ENCODE data around the gene GPALPP1.
"Not testable (repeated sequence)": the region's sequence is repeated elsewhere in the genome, so short reads cannot be mapped to it uniquely, and the experiment has no call there.

The GPALPP1 gene

GRCh38 chr13:45063261-45063860, 74.0 kb downstream of the GPALPP1 start:
- DNase-seq (ENCODE audit: low spot score): peak; percentile 40

DNA sequence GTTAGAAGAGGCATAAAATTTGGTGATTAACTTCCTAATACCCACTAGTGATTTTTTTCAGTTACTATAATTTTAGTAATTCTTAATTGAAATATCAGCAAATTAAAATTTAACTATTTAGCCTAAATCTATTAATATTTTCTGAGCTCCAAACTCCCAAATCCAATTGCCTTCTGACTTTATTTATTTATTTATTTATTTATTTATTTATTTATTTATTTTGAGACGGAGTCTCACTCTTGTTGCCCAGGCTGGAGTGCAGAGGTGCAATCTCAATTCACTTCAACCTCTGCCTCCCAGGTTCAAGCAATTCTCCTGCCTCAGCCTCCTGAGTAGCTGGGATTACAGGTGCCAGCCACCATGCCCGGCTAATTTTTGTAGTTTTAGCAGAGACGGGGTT, 74.6 kb downstream of the GPALPP1 start:
- DNase-seq (ENCODE audit: low spot score): not testable (repeated sequence)

DNA sequence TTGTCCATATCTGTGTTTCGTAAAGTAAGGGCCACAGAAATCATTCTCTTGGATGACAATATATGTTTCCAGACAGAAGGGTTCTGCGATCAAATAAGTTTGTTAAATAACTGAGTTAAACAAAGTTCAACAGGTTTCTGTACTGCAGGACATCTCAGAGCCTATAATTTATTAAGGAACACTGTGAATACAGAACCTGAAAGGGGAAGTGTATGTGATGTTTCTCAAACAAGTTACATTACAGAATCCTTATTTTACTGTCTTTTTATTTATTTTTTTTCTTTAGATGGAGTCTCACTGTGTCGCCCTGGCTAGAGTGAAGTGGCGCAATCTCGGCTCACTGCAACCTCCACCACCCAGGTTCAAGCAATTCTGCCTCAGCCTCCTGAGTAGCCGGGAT, 75.6 kb downstream of the GPALPP1 start:
- no peak for DNase-seq (ENCODE audit: low spot score)

- DNase-seq (ENCODE audit: low spot score): no peak
Measured at GRCh38 chr13:45068036-45069001, 79.0 kb downstream of the GPALPP1 start.

GRCh38 chr13:45073809-45074208, 84.5 kb downstream of the GPALPP1 start:
- no peak for DNase-seq (ENCODE audit: low spot score)

- no peak for DNase-seq (ENCODE audit: low spot score)
Measured at GRCh38 chr13:45074721-45075120, 85.4 kb downstream of the GPALPP1 start.

- DNase-seq (ENCODE audit: low spot score): no peak
Measured at GRCh38 chr13:45078003-45078402, 88.7 kb downstream of the GPALPP1 start.
